PFSK-1 (cell line): ENCODE measurements around the gene NSMF.

ENCODE experiments used
- FOXP2 ChIP-seq: optimal IDR thresholded peaks from 2 replicates; pipeline ENCODE3; 2011; ENCODE audit warnings: borderline replicate concordance, control low read depth, inconsistent platforms; ENCODE audit not compliant: insufficient read depth; ENCODE audit errors: extremely low read length, extremely low read depth
- POLR2AphosphoS5 ChIP-seq: IDR thresholded peaks from 2 replicates; pipeline ENCODE4 v1.6.1; 2012; ENCODE audit warnings: low read depth, mild to moderate bottlenecking, control low read depth, low read length, moderate library complexity
- SIN3A ChIP-seq: IDR thresholded peaks from 2 replicates; pipeline ENCODE4 v1.6.1; 2012; ENCODE audit warnings: mild to moderate bottlenecking, low read length, moderate library complexity, borderline replicate concordance; ENCODE audit not compliant: insufficient read depth
- TAF1 ChIP-seq: IDR thresholded peaks from 2 replicates; pipeline ENCODE4 v1.6.1; 2012; ENCODE audit warnings: low read length, control low read depth, borderline replicate concordance; ENCODE audit not compliant: insufficient read depth
- TF ChIP-seq, protein P1 (sequence below), 2 experiments: IDR thresholded peaks; 2 replicates each; pipeline versions ENCODE4 v1.6.1 to v1.8.0; 2011 to 2012; ENCODE audit warnings: low read depth in 2 of 2, low read length in 2 of 2, control low read depth in 1 of 2, inconsistent platforms in 1 of 2, mild to moderate bottlenecking in 1 of 2, moderate library complexity in 1 of 2; ENCODE audit not compliant: insufficient read depth in 1 of 2

NSMF gene

GRCh38 chr9:137452006-137452760 lies 7.0 kb downstream of the NSMF start:
- TF ChIP-seq SIN3A (no peak), TAF1 (no peak), FOXP2 (no peak), POLR2AphosphoS5 (no peak)
- TF ChIP-seq, protein P1, sequence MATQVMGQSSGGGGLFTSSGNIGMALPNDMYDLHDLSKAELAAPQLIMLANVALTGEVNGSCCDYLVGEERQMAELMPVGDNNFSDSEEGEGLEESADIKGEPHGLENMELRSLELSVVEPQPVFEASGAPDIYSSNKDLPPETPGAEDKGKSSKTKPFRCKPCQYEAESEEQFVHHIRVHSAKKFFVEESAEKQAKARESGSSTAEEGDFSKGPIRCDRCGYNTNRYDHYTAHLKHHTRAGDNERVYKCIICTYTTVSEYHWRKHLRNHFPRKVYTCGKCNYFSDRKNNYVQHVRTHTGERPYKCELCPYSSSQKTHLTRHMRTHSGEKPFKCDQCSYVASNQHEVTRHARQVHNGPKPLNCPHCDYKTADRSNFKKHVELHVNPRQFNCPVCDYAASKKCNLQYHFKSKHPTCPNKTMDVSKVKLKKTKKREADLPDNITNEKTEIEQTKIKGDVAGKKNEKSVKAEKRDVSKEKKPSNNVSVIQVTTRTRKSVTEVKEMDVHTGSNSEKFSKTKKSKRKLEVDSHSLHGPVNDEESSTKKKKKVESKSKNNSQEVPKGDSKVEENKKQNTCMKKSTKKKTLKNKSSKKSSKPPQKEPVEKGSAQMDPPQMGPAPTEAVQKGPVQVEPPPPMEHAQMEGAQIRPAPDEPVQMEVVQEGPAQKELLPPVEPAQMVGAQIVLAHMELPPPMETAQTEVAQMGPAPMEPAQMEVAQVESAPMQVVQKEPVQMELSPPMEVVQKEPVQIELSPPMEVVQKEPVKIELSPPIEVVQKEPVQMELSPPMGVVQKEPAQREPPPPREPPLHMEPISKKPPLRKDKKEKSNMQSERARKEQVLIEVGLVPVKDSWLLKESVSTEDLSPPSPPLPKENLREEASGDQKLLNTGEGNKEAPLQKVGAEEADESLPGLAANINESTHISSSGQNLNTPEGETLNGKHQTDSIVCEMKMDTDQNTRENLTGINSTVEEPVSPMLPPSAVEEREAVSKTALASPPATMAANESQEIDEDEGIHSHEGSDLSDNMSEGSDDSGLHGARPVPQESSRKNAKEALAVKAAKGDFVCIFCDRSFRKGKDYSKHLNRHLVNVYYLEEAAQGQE (IDR thresholded peaks at IDR 0.05; ENCODE audit: insufficient read depth in 1 of 2, low read depth in 2 of 2, low read length in 2 of 2), result no peak

DNA sequence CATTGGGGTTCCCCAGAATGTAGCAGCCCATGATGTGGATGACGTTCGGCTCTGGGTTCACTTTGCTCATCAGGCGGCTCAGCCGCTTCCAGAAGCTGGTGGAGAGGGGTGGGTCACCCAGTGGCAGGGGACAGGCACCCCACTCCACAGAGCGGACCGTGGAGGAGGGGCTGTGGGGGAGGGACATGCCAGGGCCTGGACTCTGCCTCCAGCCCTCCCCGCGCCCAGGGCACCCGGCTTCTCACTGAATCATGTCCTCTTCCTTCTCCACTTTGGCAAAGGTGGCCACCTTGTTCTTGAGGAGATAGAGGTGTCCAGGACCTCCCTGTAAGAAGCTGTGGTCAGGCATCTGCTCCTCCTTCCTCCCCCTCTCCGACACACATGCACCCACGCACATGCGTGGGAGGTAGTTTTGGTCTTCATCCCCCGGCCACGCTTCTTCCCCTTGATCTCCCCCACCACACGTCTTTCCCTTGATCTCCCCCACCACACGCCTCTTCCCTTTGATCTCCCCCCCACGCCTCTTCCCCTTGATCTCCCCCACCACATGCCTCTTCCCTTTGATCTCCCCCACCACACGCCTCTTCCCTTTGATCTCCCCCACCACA lies 9.1 kb downstream of the NSMF start:
- TF ChIP-seq POLR2AphosphoS5 (no peak), SIN3A (no peak), FOXP2 (no peak), TAF1 (no peak)
- TF ChIP-seq, protein P1 (IDR thresholded peaks at IDR 0.05; ENCODE audit: insufficient read depth in 1 of 2, low read depth in 2 of 2, low read length in 2 of 2), result no peak

DNA sequence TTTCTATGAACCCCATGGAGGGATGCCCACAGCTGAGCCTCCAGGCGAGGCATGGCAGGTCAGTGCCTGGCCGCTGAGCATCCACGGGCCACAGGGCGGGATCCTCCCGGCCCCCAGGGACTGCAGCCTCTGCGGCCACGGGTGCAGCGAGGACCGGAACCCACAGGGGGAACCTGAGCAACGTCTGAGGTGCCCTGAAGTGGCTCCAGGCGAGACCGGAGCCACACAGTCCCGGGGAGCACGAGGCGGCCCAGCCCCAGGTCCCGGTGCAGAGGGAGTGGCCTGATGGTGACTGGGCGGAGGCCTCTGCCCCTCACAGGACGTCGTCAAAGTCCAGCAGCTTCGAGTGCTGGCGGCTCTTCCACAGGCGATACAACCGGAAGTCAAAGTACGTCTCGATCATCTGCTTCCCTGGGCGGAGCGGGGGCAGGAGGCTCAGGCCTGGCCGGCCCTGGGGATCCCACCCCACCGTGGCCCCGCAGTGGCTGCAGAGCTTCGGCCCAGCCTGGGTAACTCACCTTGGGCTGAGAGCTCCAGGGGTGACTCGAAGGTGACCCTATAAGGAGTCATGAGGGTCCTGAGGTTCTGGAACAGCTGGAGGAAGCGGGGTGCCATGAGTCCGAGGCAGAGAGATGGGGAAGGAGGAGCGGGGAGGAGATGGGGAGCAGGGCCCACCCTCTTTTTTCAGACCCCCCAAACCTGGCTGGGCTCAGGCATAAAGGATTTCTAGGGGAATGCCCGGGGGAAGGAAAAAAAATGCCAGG lies 9.9 kb downstream of the NSMF start:
- TF ChIP-seq POLR2AphosphoS5, result no peak
- TF ChIP-seq, protein P1 (IDR thresholded peaks at IDR 0.05; ENCODE audit: insufficient read depth in 1 of 2, low read depth in 2 of 2, low read length in 2 of 2), result no peak
- no peak for TF ChIP-seq FOXP2
- TF ChIP-seq SIN3A, result no peak
- no peak for TF ChIP-seq TAF1

DNA sequence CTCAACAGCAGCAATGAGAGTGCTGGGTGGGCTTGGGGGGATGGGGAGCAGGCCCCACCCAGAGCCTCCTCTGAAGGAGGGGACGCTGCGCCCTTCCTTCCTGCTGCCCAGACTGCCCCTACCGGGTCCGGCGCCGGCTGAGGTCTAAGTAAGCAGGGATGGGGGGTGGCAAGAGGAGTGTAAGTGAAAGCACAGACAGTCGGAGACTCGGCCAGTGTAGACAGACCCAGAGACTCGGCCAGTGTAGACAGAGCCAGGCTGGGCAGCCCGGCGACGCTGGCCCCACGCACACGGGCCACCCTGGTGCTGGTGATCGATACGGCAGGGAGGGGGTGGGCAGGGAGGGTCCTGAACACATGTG lies 10.6 kb downstream of the NSMF start:
- TF ChIP-seq POLR2AphosphoS5 (no peak), TAF1 (no peak), FOXP2 (no peak)
- TF ChIP-seq, protein P1 (IDR thresholded peaks at IDR 0.05; ENCODE audit: insufficient read depth in 1 of 2, low read depth in 2 of 2, low read length in 2 of 2), result no peak
